Measurements from ENCODE around the gene CYP2U1.
A peak's percentile ranks its signal among the peaks of the same experiment; 100 is the strongest.
"Not testable (repeated sequence)": the region's sequence is repeated elsewhere in the genome, so short reads cannot be mapped to it uniquely, and the experiment has no call there.

Gene CYP2U1

GRCh38 chr4:107901213-107901934, 30.0 kb upstream of the CYP2U1 start:
- peaks cover 23% of the 10 kb centered on the region for H3K4me1 ChIP-seq (ENCODE audit: control insufficient read depth, insufficient read depth, low read length)
- H3K27me3 ChIP-seq (ENCODE audit: control insufficient read depth, insufficient read depth, low read length), result no peaks in the 10 kb centered on the region
- no peak overlapping the region for H3K4me3 ChIP-seq (ENCODE audit: low read length)
- H3K9ac ChIP-seq (ENCODE audit: low read length), result no peak overlapping the region
- no peaks in the 10 kb centered on the region for H3K36me3 ChIP-seq (ENCODE audit: control insufficient read depth, insufficient read depth, low read length)
- peak overlapping the region; percentile 77 for H3K27ac ChIP-seq (ENCODE audit: low read depth, low read length)

GRCh38 chr4:107902715-107903114, 28.6 kb upstream of the CYP2U1 start:
- peaks cover 23% of the 10 kb centered on the region for H3K4me1 ChIP-seq (ENCODE audit: control insufficient read depth, insufficient read depth, low read length)
- no peak overlapping the region for H3K27ac ChIP-seq (ENCODE audit: low read depth, low read length)
- H3K27me3 ChIP-seq (ENCODE audit: control insufficient read depth, insufficient read depth, low read length), result no peaks in the 10 kb centered on the region
- no peaks in the 10 kb centered on the region for H3K36me3 ChIP-seq (ENCODE audit: control insufficient read depth, insufficient read depth, low read length)
- H3K4me3 ChIP-seq (ENCODE audit: low read length), result no peak overlapping the region
- no peak overlapping the region for H3K9ac ChIP-seq (ENCODE audit: low read length)

- peaks cover 15% of the 10 kb centered on the region for H3K4me1 ChIP-seq (ENCODE audit: control insufficient read depth, insufficient read depth, low read length)
- not testable (repeated sequence) for H3K27ac ChIP-seq (ENCODE audit: low read depth, low read length); H3K9ac ChIP-seq (ENCODE audit: low read length); H3K4me3 ChIP-seq (ENCODE audit: low read length); H3K27me3 ChIP-seq (ENCODE audit: control insufficient read depth, insufficient read depth, low read length); H3K36me3 ChIP-seq (ENCODE audit: control insufficient read depth, insufficient read depth, low read length)
Measured at GRCh38 chr4:107905082-107905481, 26.3 kb upstream of the CYP2U1 start.

- no peaks in the 10 kb centered on the region for H3K36me3 ChIP-seq (ENCODE audit: control insufficient read depth, insufficient read depth, low read length)
- no peak overlapping the region for H3K27ac ChIP-seq (ENCODE audit: low read depth, low read length)
- H3K9ac ChIP-seq (ENCODE audit: low read length), result no peak overlapping the region
- H3K4me1 ChIP-seq (ENCODE audit: control insufficient read depth, insufficient read depth, low read length), result peaks cover 1% of the 10 kb centered on the region
- no peaks in the 10 kb centered on the region for H3K27me3 ChIP-seq (ENCODE audit: control insufficient read depth, insufficient read depth, low read length)
- H3K4me3 ChIP-seq (ENCODE audit: low read length), result no peak overlapping the region
Measured at GRCh38 chr4:107906458-107907100, 24.8 kb upstream of the CYP2U1 start.

GRCh38 chr4:107908377-107908776, 23.0 kb upstream of the CYP2U1 start:
- no peak overlapping the region for H3K27ac ChIP-seq (ENCODE audit: low read depth, low read length)
- H3K36me3 ChIP-seq (ENCODE audit: control insufficient read depth, insufficient read depth, low read length), result no peaks in the 10 kb centered on the region
- no peaks in the 10 kb centered on the region for H3K27me3 ChIP-seq (ENCODE audit: control insufficient read depth, insufficient read depth, low read length)
- no peaks in the 10 kb centered on the region for H3K4me1 ChIP-seq (ENCODE audit: control insufficient read depth, insufficient read depth, low read length)
- no peak overlapping the region for H3K4me3 ChIP-seq (ENCODE audit: low read length)
- no peak overlapping the region for H3K9ac ChIP-seq (ENCODE audit: low read length)

- H3K4me1 ChIP-seq (ENCODE audit: control insufficient read depth, insufficient read depth, low read length), result no peaks in the 10 kb centered on the region
Measured at GRCh38 chr4:107913283-107913899, 18.0 kb upstream of the CYP2U1 start.

GRCh38 chr4:107915220-107915619, 16.1 kb upstream of the CYP2U1 start:
- Histone ChIP-seq H3K4me3 (ENCODE audit: low read length) (no peak overlapping the region), H3K4me1 (ENCODE audit: control insufficient read depth, insufficient read depth, low read length) (no peaks in the 10 kb centered on the region), H3K27me3 (ENCODE audit: control insufficient read depth, insufficient read depth, low read length) (no peaks in the 10 kb centered on the region), H3K9ac (ENCODE audit: low read length) (no peak overlapping the region), H3K27ac (ENCODE audit: low read depth, low read length) (no peak overlapping the region), H3K36me3 (ENCODE audit: control insufficient read depth, insufficient read depth, low read length) (no peaks in the 10 kb centered on the region)

More at GRCh38 chr4:107913283-107913899, 18.0 kb upstream of the CYP2U1 start:
- no peaks in the 10 kb centered on the region for H3K27me3 ChIP-seq (ENCODE audit: control insufficient read depth, insufficient read depth, low read length)
- no peak overlapping the region for H3K4me3 ChIP-seq (ENCODE audit: low read length)
- H3K9ac ChIP-seq (ENCODE audit: low read length), result no peak overlapping the region
- H3K27ac ChIP-seq (ENCODE audit: low read depth, low read length), result no peak overlapping the region
- no peaks in the 10 kb centered on the region for H3K36me3 ChIP-seq (ENCODE audit: control insufficient read depth, insufficient read depth, low read length)

GRCh38 chr4:107916623-107917022, 14.7 kb upstream of the CYP2U1 start:
- Histone ChIP-seq H3K4me1 (ENCODE audit: control insufficient read depth, insufficient read depth, low read length) (no peaks in the 10 kb centered on the region), H3K27me3 (ENCODE audit: control insufficient read depth, insufficient read depth, low read length) (no peaks in the 10 kb centered on the region), H3K4me3 (ENCODE audit: low read length) (no peak overlapping the region), H3K27ac (ENCODE audit: low read depth, low read length) (no peak overlapping the region), H3K36me3 (ENCODE audit: control insufficient read depth, insufficient read depth, low read length) (no peaks in the 10 kb centered on the region), H3K9ac (ENCODE audit: low read length) (no peak overlapping the region)

- Histone ChIP-seq H3K27ac (ENCODE audit: low read depth, low read length) (no peak overlapping the region), H3K4me1 (ENCODE audit: control insufficient read depth, insufficient read depth, low read length) (no peaks in the 10 kb centered on the region), H3K36me3 (ENCODE audit: control insufficient read depth, insufficient read depth, low read length) (no peaks in the 10 kb centered on the region), H3K4me3 (ENCODE audit: low read length) (no peak overlapping the region), H3K9ac (ENCODE audit: low read length) (no peak overlapping the region), H3K27me3 (ENCODE audit: control insufficient read depth, insufficient read depth, low read length) (no peaks in the 10 kb centered on the region)
Measured at GRCh38 chr4:107917500-107917899, 13.8 kb upstream of the CYP2U1 start.

- Histone ChIP-seq H3K36me3 (ENCODE audit: control insufficient read depth, insufficient read depth, low read length) (no peaks in the 10 kb centered on the region), H3K27me3 (ENCODE audit: control insufficient read depth, insufficient read depth, low read length) (no peaks in the 10 kb centered on the region), H3K9ac (ENCODE audit: low read length) (no peak overlapping the region), H3K4me3 (ENCODE audit: low read length) (no peak overlapping the region), H3K27ac (ENCODE audit: low read depth, low read length) (no peak overlapping the region), H3K4me1 (ENCODE audit: control insufficient read depth, insufficient read depth, low read length) (no peaks in the 10 kb centered on the region)
Measured at GRCh38 chr4:107922486-107923473, 8.6 kb upstream of the CYP2U1 start.

GRCh38 chr4:107925713-107926112, 5.6 kb upstream of the CYP2U1 start:
- H3K27ac ChIP-seq (ENCODE audit: low read depth, low read length); H3K4me3 ChIP-seq (ENCODE audit: low read length); H3K36me3 ChIP-seq (ENCODE audit: control insufficient read depth, insufficient read depth, low read length); H3K4me1 ChIP-seq (ENCODE audit: control insufficient read depth, insufficient read depth, low read length); H3K27me3 ChIP-seq (ENCODE audit: control insufficient read depth, insufficient read depth, low read length); H3K9ac ChIP-seq (ENCODE audit: low read length): not testable (repeated sequence)

- not testable (repeated sequence) for H3K27me3 ChIP-seq (ENCODE audit: control insufficient read depth, insufficient read depth, low read length); H3K4me3 ChIP-seq (ENCODE audit: low read length); H3K9ac ChIP-seq (ENCODE audit: low read length); H3K36me3 ChIP-seq (ENCODE audit: control insufficient read depth, insufficient read depth, low read length); H3K27ac ChIP-seq (ENCODE audit: low read depth, low read length); H3K4me1 ChIP-seq (ENCODE audit: control insufficient read depth, insufficient read depth, low read length)
Measured at GRCh38 chr4:107926875-107927274, 4.5 kb upstream of the CYP2U1 start.
